A673 (cell line): Measurements from ENCODE around the gene ARHGAP44. TPM values are rescaled to one million over a fixed set of nuclear protein-coding genes. Genes with fewer than 3 reads are reported as not detected.

Experiments
- BruUV-seq: library from RNA; stranded (reverse); fragments of 400-500 nt; replicated peaks from 2 replicates; lab custom pipeline; 2021; lab: Mats Ljungman, UMichigan
- CTCF ChIA-PET: fragments of 300-600 bp; sonication (Branson Sonifier 250); formaldehyde crosslinking; loops from one replicate; lab custom pipeline; 2022; ENCODE audit warnings: antibody characterized with exemption; lab: Charles Lee
- POLR2A ChIA-PET: fragments of 300-600 bp; sonication (Branson Sonifier 250); formaldehyde crosslinking; loops from one replicate; lab custom pipeline; 2022; ENCODE audit warnings: antibody characterized with exemption; ENCODE audit not compliant: low non-redundant PET; lab: Charles Lee
- DNase-seq: peaks from one replicate; pipeline ENCODE4 v3.0.0-alpha.2; 2015; ENCODE audit warnings: low spot score
- H3K27ac ChIP-seq: fragments of 200-600 bp; sonication (generic); 2 replicates; pipeline ENCODE4 v1.5.1; 2016; ENCODE audit warnings: mixed run types, low read depth, mild to moderate bottlenecking, mixed read lengths, antibody characterized with exemption, low read length; ENCODE audit not compliant: poor library complexity, severe bottlenecking
- H3K27me3 ChIP-seq: fragments of 200-600 bp; sonication (generic); replicated peaks from 2 replicates; pipeline ENCODE4 v1.6.1; 2017; ENCODE audit warnings: mixed run types, low read depth, mild to moderate bottlenecking, mixed read lengths, antibody characterized with exemption, low read length; ENCODE audit not compliant: insufficient read depth, poor library complexity
- H3K36me3 ChIP-seq: fragments of 200-600 bp; sonication (generic); 2 replicates; pipeline ENCODE4 v1.6.1; 2016; ENCODE audit warnings: mixed run types, mild to moderate bottlenecking, mixed read lengths, antibody characterized with exemption, low read length; ENCODE audit not compliant: insufficient read depth, poor library complexity, severe bottlenecking
- H3K4me1 ChIP-seq: fragments of 200-600 bp; sonication (generic); 2 replicates; pipeline ENCODE4 v1.6.1; 2017; ENCODE audit warnings: mixed run types, mild to moderate bottlenecking, mixed read lengths, antibody characterized with exemption, low read length; ENCODE audit not compliant: insufficient read depth, poor library complexity, severe bottlenecking
- H3K4me3 ChIP-seq: fragments of 200-600 bp; sonication (generic); 2 replicates; pipeline ENCODE4 v1.5.1; 2016; ENCODE audit warnings: low read depth, mixed run types, mild to moderate bottlenecking, mixed read lengths, low read length; ENCODE audit not compliant: poor library complexity, severe bottlenecking
- H3K9me3 ChIP-seq: fragments of 200-600 bp; sonication (generic); 2 replicates; pipeline ENCODE4 v1.6.1; 2016; ENCODE audit warnings: mixed run types, low read depth, mild to moderate bottlenecking, mixed read lengths, antibody characterized with exemption, low read length; ENCODE audit not compliant: poor library complexity, severe bottlenecking
- CTCF ChIP-seq: fragments of 300-800, 200-600 bp; sonication (generic); conservative IDR thresholded peaks from 2 replicates; pipeline ENCODE4 v1.5.1; 2017; ENCODE audit warnings: low read depth, mild to moderate bottlenecking, antibody characterized with exemption, low read length, moderate library complexity, mixed read lengths
- EZH2 ChIP-seq: fragments of 200-600 bp; sonication (generic); IDR thresholded peaks from 2 replicates; pipeline ENCODE4 v1.6.1; 2017; ENCODE audit warnings: borderline replicate concordance, low read depth, mild to moderate bottlenecking, mixed read lengths, antibody characterized with exemption, low read length; ENCODE audit not compliant: poor library complexity, severe bottlenecking
- intact Hi-C: fragments of 100-400 bp; cut with micrococcal nuclease; formaldehyde crosslinking; loops from one replicate; pipeline ENCODE4 v1.10.0; 2022; ENCODE audit not compliant: unreplicated experiment
- total RNA-seq: library from RNA; stranded (reverse); gene quantifications from 2 replicates; pipeline ENCODE4 v1.2.3, GENCODE V29; 2021

Gene ARHGAP44
- total RNA-seq, 1 experiment from 2014 or later, result 0.49 TPM

DNA sequence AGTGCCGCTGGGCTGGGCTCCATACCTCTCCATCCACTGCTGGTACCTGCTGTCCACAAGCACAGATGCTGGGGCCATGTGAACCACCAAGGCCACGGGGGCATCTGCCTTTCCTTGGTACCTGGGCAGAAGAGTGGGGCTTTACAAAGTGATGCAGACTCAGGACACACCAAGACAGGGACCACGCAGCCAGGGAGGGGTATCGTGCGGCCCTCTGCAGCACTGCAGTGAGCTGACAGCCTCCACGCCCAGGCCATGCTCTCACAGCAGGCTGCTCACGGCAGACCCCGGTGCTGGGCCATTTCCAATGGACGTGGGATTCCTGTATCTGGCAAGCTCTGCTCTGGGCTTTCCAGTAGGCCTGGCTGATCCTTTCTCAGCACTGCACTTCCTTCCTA lies 214.2 kb downstream of the ARHGAP44 start:
- intact Hi-C loops, result loop anchor here (2.0 to 10.0 kb wide), 8 partner anchors 76 to 823 kb away; partner anchors contain the start of genes ARHGAP44 and MYOCD
- H3K27ac ChIP-seq, result no peak overlapping the region
- no peak overlapping the region for H3K4me3 ChIP-seq
- TF ChIP-seq CTCF (no peak), EZH2 (no peak)
- H3K36me3 ChIP-seq, result peaks cover 39% of the 10 kb centered on the region
- no peak for DNase-seq
- H3K4me1 ChIP-seq, result peaks cover 10% of the 10 kb centered on the region
- H3K27me3 ChIP-seq, result no peaks in the 10 kb centered on the region
- CTCF ChIA-PET, result interaction anchor here (0.6 kb wide), 1 partner anchor 19 kb away, joined by 6 read pairs; no protein-coding TSS in a partner anchor
- POLR2A ChIA-PET, result no interaction called here
- no TSS peak for BruUV-seq
- H3K9me3 ChIP-seq, result no peaks in the 10 kb centered on the region

- no peak for DNase-seq
- H3K36me3 ChIP-seq, result peaks cover 37% of the 10 kb centered on the region
- BruUV-seq, result no TSS peak
- ChIA-PET CTCF (interaction anchor here (0.6 kb wide), 1 partner anchor 19 kb away, joined by 6 read pairs; no protein-coding TSS in a partner anchor), POLR2A (no interaction called here)
- intact Hi-C loops, result loop anchor here (2.0 to 10.0 kb wide), 8 partner anchors 77 to 823 kb away; partner anchors contain the start of genes ARHGAP44 and MYOCD
- H3K4me1 ChIP-seq, result peaks cover 10% of the 10 kb centered on the region
- H3K4me3 ChIP-seq, result no peak overlapping the region
- TF ChIP-seq EZH2 (no peak), CTCF (no peak)
- no peaks in the 10 kb centered on the region for H3K9me3 ChIP-seq
- no peaks in the 10 kb centered on the region for H3K27me3 ChIP-seq
- no peak overlapping the region for H3K27ac ChIP-seq
Observed at GRCh38 chr17:13003927-13004326, 214.6 kb downstream of the ARHGAP44 start.

GRCh38 chr17:13004336-13004735 lies 215.0 kb downstream of the ARHGAP44 start:
- Histone ChIP-seq H3K4me3 (no peak overlapping the region), H3K27ac (no peak overlapping the region), H3K9me3 (no peaks in the 10 kb centered on the region), H3K36me3 (peaks cover 38% of the 10 kb centered on the region), H3K27me3 (no peaks in the 10 kb centered on the region), H3K4me1 (peaks cover 10% of the 10 kb centered on the region)
- intact Hi-C loops, result loop anchor here (5.0 to 10.0 kb wide), 5 partner anchors 77 to 662 kb away; partner anchors contain the start of gene MYOCD
- DNase-seq, result no peak
- POLR2A ChIA-PET, result no interaction called here
- BruUV-seq, result no TSS peak
- TF ChIP-seq EZH2 (no peak), CTCF (no peak)
- CTCF ChIA-PET, result no interaction called here
